ENCODE measurements around the gene SCP2.
"Not testable (repeated sequence)": the region's sequence is repeated elsewhere in the genome, so short reads cannot be mapped to it uniquely, and the experiment has no call there.

Gene SCP2

GRCh38 chr1:52955129-52955970, 28.3 kb downstream of the SCP2 start:
- no peaks in the 10 kb centered on the region for H3F3A ChIP-seq (ENCODE audit: insufficient read depth)
- H3K9ac ChIP-seq (ENCODE audit: low read length): no peak overlapping the region
- H2AFZ ChIP-seq (ENCODE audit: low read depth, low read length, severe bottlenecking): no peak overlapping the region
- no peaks in the 10 kb centered on the region for H3K9me2 ChIP-seq (replicated peaks; ENCODE audit: insufficient read depth, low read length)
- no peaks in the 10 kb centered on the region for H3K9me3 ChIP-seq (ENCODE audit: insufficient read depth, low read length)
- no peak overlapping the region for H3K4me2 ChIP-seq (ENCODE audit: low read depth, low read length, poor library complexity, severe bottlenecking)
- no peaks in the 10 kb centered on the region for H3K79me2 ChIP-seq (ENCODE audit: insufficient read depth, low read length)
- H3K27ac ChIP-seq (ENCODE audit: low read depth, low read length): no peak overlapping the region
- no peaks in the 10 kb centered on the region for H3K27me3 ChIP-seq (ENCODE audit: low read length)
- H3K36me3 ChIP-seq (ENCODE audit: low read length): no peaks in the 10 kb centered on the region
- H4K20me1 ChIP-seq (ENCODE audit: low read depth, low read length): no peaks in the 10 kb centered on the region
- TF ChIP-seq EZH2phosphoT487 (conservative IDR thresholded peaks at IDR 0.05; ENCODE audit: low read length) (no peak), CTCF (IDR thresholded peaks at IDR 0.05; ENCODE audit: insufficient read depth, low read length, poor library complexity, severe bottlenecking) (no peak)
- H3K4me3 ChIP-seq (ENCODE audit: insufficient read depth, low read length, poor library complexity, severe bottlenecking): no peak overlapping the region

GRCh38 chr1:52963101-52963500, 36.0 kb downstream of the SCP2 start:
- Histone ChIP-seq H4K20me1 (ENCODE audit: low read depth, low read length) (no peaks in the 10 kb centered on the region), H3K9me3 (ENCODE audit: insufficient read depth, low read length) (no peaks in the 10 kb centered on the region), H3K4me2 (ENCODE audit: low read depth, low read length, poor library complexity, severe bottlenecking) (no peak overlapping the region), H2AFZ (ENCODE audit: low read depth, low read length, severe bottlenecking) (no peak overlapping the region), H3K9ac (ENCODE audit: low read length) (no peak overlapping the region), H3K27me3 (ENCODE audit: low read length) (no peaks in the 10 kb centered on the region), H3K4me3 (ENCODE audit: insufficient read depth, low read length, poor library complexity, severe bottlenecking) (no peak overlapping the region), H3K9me2 (replicated peaks; ENCODE audit: insufficient read depth, low read length) (no peaks in the 10 kb centered on the region), H3F3A (ENCODE audit: insufficient read depth) (no peaks in the 10 kb centered on the region), H3K36me3 (ENCODE audit: low read length) (no peaks in the 10 kb centered on the region), H3K27ac (ENCODE audit: low read depth, low read length) (no peak overlapping the region), H3K79me2 (ENCODE audit: insufficient read depth, low read length) (no peaks in the 10 kb centered on the region)
- TF ChIP-seq CTCF (IDR thresholded peaks at IDR 0.05; ENCODE audit: insufficient read depth, low read length, poor library complexity, severe bottlenecking) (no peak), EZH2phosphoT487 (conservative IDR thresholded peaks at IDR 0.05; ENCODE audit: low read length) (no peak)

- Histone ChIP-seq H3F3A (ENCODE audit: insufficient read depth) (no peaks in the 10 kb centered on the region), H3K9me3 (ENCODE audit: insufficient read depth, low read length) (no peaks in the 10 kb centered on the region), H2AFZ (ENCODE audit: low read depth, low read length, severe bottlenecking) (no peak overlapping the region), H3K27ac (ENCODE audit: low read depth, low read length) (no peak overlapping the region), H3K79me2 (ENCODE audit: insufficient read depth, low read length) (no peaks in the 10 kb centered on the region), H3K36me3 (ENCODE audit: low read length) (no peaks in the 10 kb centered on the region), H3K4me3 (ENCODE audit: insufficient read depth, low read length, poor library complexity, severe bottlenecking) (no peak overlapping the region), H3K4me2 (ENCODE audit: low read depth, low read length, poor library complexity, severe bottlenecking) (no peak overlapping the region), H4K20me1 (ENCODE audit: low read depth, low read length) (no peaks in the 10 kb centered on the region), H3K9ac (ENCODE audit: low read length) (no peak overlapping the region), H3K27me3 (ENCODE audit: low read length) (no peaks in the 10 kb centered on the region), H3K9me2 (replicated peaks; ENCODE audit: insufficient read depth, low read length) (no peaks in the 10 kb centered on the region)
- TF ChIP-seq CTCF (IDR thresholded peaks at IDR 0.05; ENCODE audit: insufficient read depth, low read length, poor library complexity, severe bottlenecking): no peak
- TF ChIP-seq EZH2phosphoT487 (conservative IDR thresholded peaks at IDR 0.05; ENCODE audit: low read length): no peak
Measured at GRCh38 chr1:52967666-52968065, 40.6 kb downstream of the SCP2 start.

GRCh38 chr1:52969234-52969633, 42.2 kb downstream of the SCP2 start:
- H4K20me1 ChIP-seq (ENCODE audit: low read depth, low read length); H3F3A ChIP-seq (ENCODE audit: insufficient read depth); H3K4me2 ChIP-seq (ENCODE audit: low read depth, low read length, poor library complexity, severe bottlenecking); H3K9me3 ChIP-seq (ENCODE audit: insufficient read depth, low read length); H3K27me3 ChIP-seq (ENCODE audit: low read length); H3K79me2 ChIP-seq (ENCODE audit: insufficient read depth, low read length); H3K36me3 ChIP-seq (ENCODE audit: low read length); H2AFZ ChIP-seq (ENCODE audit: low read depth, low read length, severe bottlenecking); H3K9me2 ChIP-seq (replicated peaks; ENCODE audit: insufficient read depth, low read length); H3K9ac ChIP-seq (ENCODE audit: low read length); H3K4me3 ChIP-seq (ENCODE audit: insufficient read depth, low read length, poor library complexity, severe bottlenecking); H3K27ac ChIP-seq (ENCODE audit: low read depth, low read length): not testable (repeated sequence)
